GM12878 (cell line): Measurements from ENCODE around the gene DNHD1. TPM values are rescaled to one million over a fixed set of nuclear protein-coding genes. Genes with fewer than 3 reads are reported as not detected.
A peak's percentile ranks its signal among the peaks of the same experiment; 100 is the strongest.

Source experiments
- ATAC-seq: fragments of 200-7000 bp; cut with Tn5 transposase; 3 replicates; pipeline ENCODE4 v1.9.1; 2020; ENCODE audit warnings: mild to moderate bottlenecking, moderate library complexity
- BruUV-seq: library from RNA; stranded (reverse); fragments of 400-500 nt; replicated peaks from 2 replicates; lab custom pipeline; 2021; lab: Mats Ljungman, UMichigan
- CTCF ChIA-PET: fragments of 300-600 bp; sonication (Branson Sonifier 250); formaldehyde crosslinking; extraction: SDS; loops from one replicate; lab custom pipeline; 2021; ENCODE audit warnings: inconsistent platforms; lab: Yijun Ruan, JAX
- POLR2A ChIA-PET: fragments of 350-600 bp; formaldehyde crosslinking; extraction: SDS; loops from one replicate; lab custom pipeline; 2021; ENCODE audit warnings: inconsistent platforms; lab: Charles Lee
- RAD21 ChIA-PET: fragments of 300-600 bp; sonication (Branson Sonifier 250); formaldehyde crosslinking; loops from one replicate; lab custom pipeline; 2023; ENCODE audit warnings: antibody characterized with exemption; ENCODE audit not compliant: unreplicated experiment; lab: Charles Lee
- SMC1A ChIA-PET: fragments of 300-600 bp; sonication (Branson Sonifier 250); formaldehyde crosslinking; loops from one replicate; lab custom pipeline; 2023; ENCODE audit not compliant: unreplicated experiment, uncharacterized antibody; lab: Charles Lee
- DNase-seq: peaks from one replicate; pipeline ENCODE4 v3.0.0-alpha.2; 2011; ENCODE audit warnings: low read depth, low spot score
- FAIRE-seq: peaks from 3 replicates; lab custom pipeline; 2011; peaks lifted over from hg19 to GRCh38; lab: Jason Lieb, UNC
- H2AFZ ChIP-seq: 2 replicates; pipeline ENCODE4 v1.6.0; 2011; ENCODE audit warnings: low read depth, low read length, control low read depth; ENCODE audit not compliant: control insufficient read depth
- H3K27ac ChIP-seq: 2 replicates; pipeline ENCODE4 v1.5.1; 2011; ENCODE audit warnings: control low read depth; ENCODE audit not compliant: control insufficient read depth, insufficient read depth
- H3K27me3 ChIP-seq, 2 experiments: replicated peaks in 1 of 2; 2 replicates each; pipeline versions ENCODE4 v1.6.0 to v1.6.1; 2011; ENCODE audit warnings: low read length in 1 of 2; ENCODE audit not compliant: control insufficient read depth in 2 of 2, insufficient read depth in 2 of 2
- H3K36me3 ChIP-seq, 2 experiments: 2 replicates each; pipeline ENCODE4 v1.5.1; 2011; ENCODE audit warnings: low read length in 1 of 2; ENCODE audit not compliant: control insufficient read depth in 2 of 2, insufficient read depth in 2 of 2
- H3K4me1 ChIP-seq: 2 replicates; pipeline ENCODE4 v1.6.1; 2011; ENCODE audit warnings: mild to moderate bottlenecking, low read length, moderate library complexity, mixed read lengths; ENCODE audit not compliant: control insufficient read depth, insufficient read depth
- H3K4me2 ChIP-seq: 2 replicates; pipeline ENCODE4 v1.6.0; 2011; ENCODE audit warnings: control low read depth; ENCODE audit not compliant: control insufficient read depth, insufficient read depth
- H3K4me3 ChIP-seq: fragments of 200-600 bp; sonication (generic); 2 replicates; pipeline ENCODE4 v1.5.1; 2016
- H3K79me2 ChIP-seq: 2 replicates; pipeline ENCODE4 v1.6.0; 2011; ENCODE audit warnings: low read length; ENCODE audit not compliant: control insufficient read depth, insufficient read depth
- H3K9ac ChIP-seq: 2 replicates; pipeline ENCODE4 v1.8.0; 2011; ENCODE audit warnings: low read length, control low read depth, mixed read lengths; ENCODE audit not compliant: control insufficient read depth, insufficient read depth
- H3K9me3 ChIP-seq: replicated peaks from 3 replicates; pipeline ENCODE4 v1.5.1; 2011; ENCODE audit warnings: mild to moderate bottlenecking, low read length; ENCODE audit not compliant: control insufficient read depth, insufficient read depth
- H4K20me1 ChIP-seq: 2 replicates; pipeline ENCODE4 v1.6.0; 2011; ENCODE audit not compliant: control insufficient read depth, insufficient read depth
- GABPA ChIP-seq: IDR thresholded peaks from 2 replicates; pipeline ENCODE4 v1.6.1; 2014; ENCODE audit warnings: antibody characterized with exemption, low read depth, mild to moderate bottlenecking, inconsistent platforms
- HDAC6 ChIP-seq: fragments of 200-600 bp; sonication (generic); IDR thresholded peaks from one replicate; pipeline ENCODE4 v1.8.0; 2017; ENCODE audit warnings: antibody characterized with exemption; ENCODE audit not compliant: unreplicated experiment
- KDM1A ChIP-seq: fragments of 200-600 bp; sonication (generic); IDR thresholded peaks from 2 replicates; pipeline ENCODE4 v1.6.1; 2016; ENCODE audit warnings: borderline replicate concordance
- MEF2A ChIP-seq: IDR thresholded peaks from 2 replicates; pipeline ENCODE4 v1.6.1; 2011; ENCODE audit warnings: low read depth, mild to moderate bottlenecking, low read length, moderate library complexity; ENCODE audit not compliant: insufficient read depth
- MTA2 ChIP-seq: fragments of 450-650 bp; IDR thresholded peaks from 2 replicates; pipeline ENCODE4 v1.6.1; 2016; ENCODE audit warnings: low read depth, mild to moderate bottlenecking, moderate library complexity
- POLR2A ChIP-seq: IDR thresholded peaks from 2 replicates; pipeline ENCODE4 v1.6.1; 2011; ENCODE audit warnings: low read depth, mild to moderate bottlenecking, low read length
- RAD51 ChIP-seq: fragments of 450-650 bp; IDR thresholded peaks from 2 replicates; pipeline ENCODE4 v1.6.1; 2016; ENCODE audit warnings: moderate library complexity, mild to moderate bottlenecking, inconsistent platforms
- SP1 ChIP-seq: IDR thresholded peaks from one replicate; pipeline ENCODE4 v1.6.1; 2011; ENCODE audit warnings: low read depth, low read length
- TCF3 ChIP-seq: IDR thresholded peaks from 2 replicates; pipeline ENCODE4 v1.6.1; 2012; ENCODE audit warnings: low read depth, mild to moderate bottlenecking, low read length, borderline replicate concordance; ENCODE audit not compliant: insufficient read depth
- WGBS: methylation state at CpG from one replicate; pipeline ENCODE4 v1.1.6; 2016; ENCODE audit warnings: low lambda C conversion rate; ENCODE audit not compliant: insufficient replicate concordance, insufficient coverage; ENCODE audit errors: missing lambda C conversion rate; 5-methylcytosine and 5-hydroxymethylcytosine counted together
- in situ Hi-C: fragments of 300-500 bp; cut with MboI; formaldehyde crosslinking; loops from 9 replicates; pipeline ENCODE4 v1.14.3; 2018; ENCODE audit warnings: mixed read lengths
- intact Hi-C: fragments of 100-400 bp; cut with micrococcal nuclease; formaldehyde crosslinking; loops from one replicate; pipeline ENCODE4 v1.14.2; 2022; ENCODE audit not compliant: unreplicated experiment
- polyA plus RNA-seq, 11 experiments: library from polyadenylated mRNA; depleted of rRNA in 4 of 11; unstranded in 6 of 11; stranded (reverse) in 5 of 11; fragments of >200 nt; fragmentation: Nextera tagmentation in 4 of 11; fragmentation: Illumina TruSeq in 1 of 11; extraction: Ambion mirVana in 4 of 11; extraction: Trizol in 1 of 11; gene quantifications; 1 replicate in 1 of 11; 2 replicates in 10 of 11; pipeline versions ENCODE4 v1.2.1 to v1.2.3, GENCODE V29; 2011 to 2016; ENCODE audit warnings: inconsistent platforms in 2 of 11, missing spikeins in 2 of 11, low read depth in 1 of 11
- total RNA-seq, 4 experiments: library from RNA; depleted of rRNA in 3 of 4; stranded (reverse); fragments of >200 nt in 3 of 4; fragmentation: Illumina TruSeq in 1 of 4; extraction: Trizol in 1 of 4; gene quantifications; 2 replicates each; pipeline versions ENCODE4 v1.2.1 to v1.2.3, GENCODE V29; 2013 to 2021
- TF ChIP-seq, protein P1 (sequence below): fragments of 450-650 bp; IDR thresholded peaks from 2 replicates; pipeline ENCODE4 v1.6.1; 2017; ENCODE audit warnings: mild to moderate bottlenecking, moderate library complexity
- TF ChIP-seq, protein P2 (sequence below): fragments of 450-650 bp; IDR thresholded peaks from 2 replicates; pipeline ENCODE4 v1.6.1; 2017; ENCODE audit warnings: low read depth, mild to moderate bottlenecking, moderate library complexity

The DNHD1 gene
- total and polyA plus RNA-seq, 10 of the 15 experiments (the other 5 are each of a cell fraction or from before 2014, with no cell fraction given) = 0.99 to 16.9 (median 8.6) TPM

DNA sequence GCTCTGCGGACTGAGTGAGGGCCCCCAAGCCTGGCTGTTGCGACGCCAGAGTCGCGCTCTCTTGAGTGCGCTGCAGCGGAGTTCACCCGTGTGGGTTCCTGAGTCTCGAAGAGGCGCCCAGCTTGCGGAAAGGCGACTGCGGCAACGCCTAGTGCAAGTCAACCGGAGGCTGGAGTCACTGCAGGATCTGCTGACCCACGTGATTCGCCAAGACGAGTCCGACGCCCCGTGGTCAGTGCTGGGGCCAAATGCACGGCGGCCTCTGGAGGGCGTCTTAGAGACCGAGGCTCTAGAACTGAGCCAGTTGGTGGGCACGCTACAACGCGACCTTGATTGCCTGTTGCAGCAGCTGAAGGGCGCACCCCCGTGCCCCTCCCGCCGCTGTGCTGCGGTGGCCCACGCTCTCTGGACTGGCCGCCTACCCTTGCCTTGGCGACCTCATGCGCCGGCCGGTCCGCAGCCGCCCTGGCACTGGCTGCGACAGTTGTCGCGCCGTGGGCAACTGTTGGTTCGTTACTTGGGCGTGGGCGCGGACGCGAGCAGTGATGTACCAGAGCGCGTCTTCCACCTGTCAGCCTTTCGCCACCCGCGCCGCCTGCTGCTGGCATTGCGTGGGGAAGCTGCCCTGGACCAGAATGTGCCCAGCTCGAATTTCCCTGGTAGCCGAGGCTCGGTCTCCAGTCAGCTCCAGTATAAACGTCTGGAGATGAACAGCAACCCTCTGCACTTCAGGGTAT, 73.8 kb downstream of the DNHD1 start:
- H4K20me1 ChIP-seq = no peaks in the 10 kb centered on the region
- H2AFZ ChIP-seq = no peak overlapping the region
- H3K9me3 ChIP-seq = no peaks in the 10 kb centered on the region
- H3K4me3 ChIP-seq = no peak overlapping the region
- ChIA-PET POLR2A (no interaction called here), SMC1A (no interaction called here), RAD21 (no interaction called here), CTCF (no interaction called here)
- no peak for ATAC-seq
- peaks cover 0 to 1% of the 10 kb centered on the region in 2 experiments; a peak in 1 of 4 replicates for H3K36me3 ChIP-seq
- no TSS peak for BruUV-seq
- no peak overlapping the region for H3K27ac ChIP-seq
- no peaks in the 10 kb centered on the region for H3K79me2 ChIP-seq
- 97% methylated on average over 55 of the region's 62 CpGs for WGBS
- H3K4me1 ChIP-seq = no peaks in the 10 kb centered on the region
- no peak overlapping the region for H3K9ac ChIP-seq
- 0 out of 2 replicates have a peak, but pooled peaks have one; percentile 29 for TF ChIP-seq POLR2A
- TF ChIP-seq SP1 = no peak
- no peak for DNase-seq
- no peak for FAIRE-seq
- in situ Hi-C loops (no loop called here), intact Hi-C loops (no loop called here)
- no peak overlapping the region for H3K4me2 ChIP-seq
- H3K27me3 ChIP-seq = no peaks in the 10 kb centered on the region

DNA sequence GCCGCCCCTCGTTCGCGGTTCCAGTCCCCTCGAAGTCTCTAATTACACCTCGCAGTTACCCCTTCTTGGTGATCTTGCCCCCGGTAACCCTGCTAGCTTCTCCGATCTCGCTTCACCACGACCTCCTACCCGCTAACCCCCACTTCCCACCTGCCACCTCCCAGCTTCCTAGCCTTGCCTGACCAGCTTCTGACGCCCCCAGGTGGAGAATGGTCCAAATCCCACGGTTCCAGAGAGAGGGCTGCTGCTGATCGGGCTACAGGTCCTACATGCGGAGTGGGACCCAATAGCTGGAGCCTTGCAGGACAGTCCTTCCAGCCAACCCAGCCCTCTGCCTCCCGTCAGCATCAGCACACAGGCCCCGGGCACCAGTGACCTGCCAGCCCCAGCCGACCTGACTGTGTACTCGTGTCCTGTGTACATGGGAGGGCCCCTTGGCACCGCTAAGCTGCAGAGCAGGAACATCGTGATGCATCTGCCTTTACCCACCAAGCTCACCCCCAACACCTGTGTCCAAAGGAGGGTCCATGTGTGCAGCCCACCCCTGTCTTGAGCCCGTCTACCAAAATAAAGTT, 74.4 kb downstream of the DNHD1 start:
- BruUV-seq = no TSS peak
- FAIRE-seq = no peak
- in situ Hi-C loops = no loop called here
- TF ChIP-seq, protein P1, sequence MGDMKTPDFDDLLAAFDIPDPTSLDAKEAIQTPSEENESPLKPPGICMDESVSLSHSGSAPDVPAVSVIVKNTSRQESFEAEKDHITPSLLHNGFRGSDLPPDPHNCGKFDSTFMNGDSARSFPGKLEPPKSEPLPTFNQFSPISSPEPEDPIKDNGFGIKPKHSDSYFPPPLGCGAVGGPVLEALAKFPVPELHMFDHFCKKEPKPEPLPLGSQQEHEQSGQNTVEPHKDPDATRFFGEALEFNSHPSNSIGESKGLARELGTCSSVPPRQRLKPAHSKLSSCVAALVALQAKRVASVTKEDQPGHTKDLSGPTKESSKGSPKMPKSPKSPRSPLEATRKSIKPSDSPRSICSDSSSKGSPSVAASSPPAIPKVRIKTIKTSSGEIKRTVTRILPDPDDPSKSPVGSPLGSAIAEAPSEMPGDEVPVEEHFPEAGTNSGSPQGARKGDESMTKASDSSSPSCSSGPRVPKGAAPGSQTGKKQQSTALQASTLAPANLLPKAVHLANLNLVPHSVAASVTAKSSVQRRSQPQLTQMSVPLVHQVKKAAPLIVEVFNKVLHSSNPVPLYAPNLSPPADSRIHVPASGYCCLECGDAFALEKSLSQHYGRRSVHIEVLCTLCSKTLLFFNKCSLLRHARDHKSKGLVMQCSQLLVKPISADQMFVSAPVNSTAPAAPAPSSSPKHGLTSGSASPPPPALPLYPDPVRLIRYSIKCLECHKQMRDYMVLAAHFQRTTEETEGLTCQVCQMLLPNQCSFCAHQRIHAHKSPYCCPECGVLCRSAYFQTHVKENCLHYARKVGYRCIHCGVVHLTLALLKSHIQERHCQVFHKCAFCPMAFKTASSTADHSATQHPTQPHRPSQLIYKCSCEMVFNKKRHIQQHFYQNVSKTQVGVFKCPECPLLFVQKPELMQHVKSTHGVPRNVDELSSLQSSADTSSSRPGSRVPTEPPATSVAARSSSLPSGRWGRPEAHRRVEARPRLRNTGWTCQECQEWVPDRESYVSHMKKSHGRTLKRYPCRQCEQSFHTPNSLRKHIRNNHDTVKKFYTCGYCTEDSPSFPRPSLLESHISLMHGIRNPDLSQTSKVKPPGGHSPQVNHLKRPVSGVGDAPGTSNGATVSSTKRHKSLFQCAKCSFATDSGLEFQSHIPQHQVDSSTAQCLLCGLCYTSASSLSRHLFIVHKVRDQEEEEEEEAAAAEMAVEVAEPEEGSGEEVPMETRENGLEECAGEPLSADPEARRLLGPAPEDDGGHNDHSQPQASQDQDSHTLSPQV = no peak
- TF ChIP-seq HDAC6 (no peak), GABPA (no peak), KDM1A (no peak), MEF2A (no peak), MTA2 (no peak), TCF3 (no peak), RAD51 (no peak)
- TF ChIP-seq, protein P2, sequence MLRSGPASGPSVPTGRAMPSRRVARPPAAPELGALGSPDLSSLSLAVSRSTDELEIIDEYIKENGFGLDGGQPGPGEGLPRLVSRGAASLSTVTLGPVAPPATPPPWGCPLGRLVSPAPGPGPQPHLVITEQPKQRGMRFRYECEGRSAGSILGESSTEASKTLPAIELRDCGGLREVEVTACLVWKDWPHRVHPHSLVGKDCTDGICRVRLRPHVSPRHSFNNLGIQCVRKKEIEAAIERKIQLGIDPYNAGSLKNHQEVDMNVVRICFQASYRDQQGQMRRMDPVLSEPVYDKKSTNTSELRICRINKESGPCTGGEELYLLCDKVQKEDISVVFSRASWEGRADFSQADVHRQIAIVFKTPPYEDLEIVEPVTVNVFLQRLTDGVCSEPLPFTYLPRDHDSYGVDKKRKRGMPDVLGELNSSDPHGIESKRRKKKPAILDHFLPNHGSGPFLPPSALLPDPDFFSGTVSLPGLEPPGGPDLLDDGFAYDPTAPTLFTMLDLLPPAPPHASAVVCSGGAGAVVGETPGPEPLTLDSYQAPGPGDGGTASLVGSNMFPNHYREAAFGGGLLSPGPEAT = no peak

More for the DNA sequence above, 74.4 kb downstream of the DNHD1 start:
- no peak overlapping the region for H2AFZ ChIP-seq
- intact Hi-C loops = no loop called here
- H3K79me2 ChIP-seq = no peaks in the 10 kb centered on the region
- H3K27me3 ChIP-seq = no peaks in the 10 kb centered on the region
- CTCF ChIA-PET = no interaction called here
- SMC1A ChIA-PET = no interaction called here
- POLR2A ChIA-PET = no interaction called here
- no peak overlapping the region for H3K27ac ChIP-seq
- no peaks in the 10 kb centered on the region for H3K9me3 ChIP-seq
- ATAC-seq (no peak), DNase-seq (no peak)
- no peaks in the 10 kb centered on the region for H4K20me1 ChIP-seq
- peaks cover 0 to 1% of the 10 kb centered on the region in 2 experiments; a peak in 1 of 4 replicates for H3K36me3 ChIP-seq
- RAD21 ChIA-PET = no interaction called here
- H3K9ac ChIP-seq = no peak overlapping the region
- H3K4me3 ChIP-seq = no peak overlapping the region
- H3K4me1 ChIP-seq = no peaks in the 10 kb centered on the region
- 94% methylated on average over 22 of the region's 22 CpGs for WGBS
- no peak overlapping the region for H3K4me2 ChIP-seq
